Body of pancreas (tissue), 4 donors: ENCODE measurements around the gene RHAG. TPM values are rescaled to one million over a fixed set of nuclear protein-coding genes. Genes with fewer than 3 reads are reported as not detected.
"Not testable (repeated sequence)": the region's sequence is repeated elsewhere in the genome, so short reads cannot be mapped to it uniquely, and the experiment has no call there.

Experiments
- ATAC-seq: fragments of 150-250 bp; one replicate; pipeline ENCODE4 v1.9.1; 2016
- DNase-seq, 4 donors: peaks; one replicate each; pipeline ENCODE4 v3.0.0-alpha.2; 2019
- H3K27ac ChIP-seq, 4 donors: fragments of 200-600 bp; sonication (generic); 1 replicate in 3 of 4; 2 replicates in 1 of 4; pipeline versions ENCODE4 v1.5.1 to v1.6.1; 2016 to 2019; ENCODE audit warnings: mild to moderate bottlenecking in 1 of 4, mixed read lengths in 1 of 4, moderate library complexity in 1 of 4
- H3K27me3 ChIP-seq, 2 donors: fragments of 200-600 bp; sonication (generic); one replicate each; pipeline ENCODE4 v1.6.0; 2016; ENCODE audit warnings: mild to moderate bottlenecking in 1 of 2
- H3K36me3 ChIP-seq, 2 donors: fragments of 200-600 bp; sonication (generic); replicated peaks in 1 of 2; 2 replicates each; pipeline ENCODE4 v1.5.1; 2016; ENCODE audit warnings: low read depth in 2 of 2; ENCODE audit not compliant: insufficient read depth in 1 of 2
- H3K4me1 ChIP-seq: fragments of 200-600 bp; sonication (generic); one replicate; pipeline ENCODE4 v1.6.0; 2016
- H3K4me3 ChIP-seq, 2 donors: fragments of 200-600 bp; sonication (generic); 1 replicate in 1 of 2; 2 replicates in 1 of 2; pipeline ENCODE4 v1.5.1; 2016 to 2019
- H3K9me3 ChIP-seq, 3 donors: fragments of 200-600 bp; sonication (generic); 1 replicate in 2 of 3; 2 replicates in 1 of 3; pipeline ENCODE4 v1.5.1; 2016
- CTCF ChIP-seq, 7 experiments: fragments of 450-650 bp in 4 of 7; fragments of 200-600 bp in 3 of 7; sonication (generic) in 3 of 7; IDR thresholded peaks; one replicate each; pipeline ENCODE4 v1.5.1; 2016 to 2019; ENCODE audit warnings: antibody characterized with exemption in 7 of 7
- POLR2A ChIP-seq, 3 donors: fragments of 450-650 bp; IDR thresholded peaks; one replicate each; pipeline ENCODE4 v1.6.1; 2016; ENCODE audit warnings: antibody characterized with exemption in 3 of 3, mild to moderate bottlenecking in 2 of 3
- WGBS, 2 donors: methylation state at CpG; one replicate each; pipeline ENCODE4 v1.1.5; 2017; 5-methylcytosine and 5-hydroxymethylcytosine counted together
- intact Hi-C: fragments of 100-400 bp; cut with DNase I; formaldehyde crosslinking; loops from one replicate; pipeline ENCODE4 v1.15.1; 2023
- total RNA-seq, 2 donors: library from RNA; depleted of rRNA; stranded (reverse); fragments of >200 nt; gene quantifications; one replicate each; pipeline ENCODE4 v1.1.0, GENCODE V29; 2016

The RHAG gene
- total RNA-seq, 2 donors from 2014 or later = not detected

- intact Hi-C loops = no loop called here
Measured at GRCh38 chr6:49634092-49634835, 2.4 kb downstream of the RHAG start.

GRCh38 chr6:49633541-49633940 is 3.1 kb downstream of the RHAG start:
- intact Hi-C loops = no loop called here
- ATAC-seq (no peak), DNase-seq (no peak)
- no peak overlapping the region for H3K27ac ChIP-seq
- 63 to 68% methylated on average over 2 of the region's 2 CpGs for WGBS, 2 donors
- H3K27me3 ChIP-seq = no peaks in the 10 kb centered on the region
- TF ChIP-seq CTCF (IDR thresholded peaks at IDR 0.05) = no peak
- TF ChIP-seq POLR2A (IDR thresholded peaks at IDR 0.05) = no peak
- no peaks in the 10 kb centered on the region for H3K9me3 ChIP-seq
- H3K4me3 ChIP-seq = no peak overlapping the region
- H3K36me3 ChIP-seq = no peaks in the 10 kb centered on the region
- no peaks in the 10 kb centered on the region for H3K4me1 ChIP-seq

More at GRCh38 chr6:49634092-49634835, 2.4 kb downstream of the RHAG start:
- 62 to 74% methylated on average over 6 of the region's 6 CpGs for WGBS, 2 donors
- no peak overlapping the region for H3K27ac ChIP-seq
- no peaks in the 10 kb centered on the region for H3K9me3 ChIP-seq
- H3K4me3 ChIP-seq = no peak overlapping the region
- H3K36me3 ChIP-seq = no peaks in the 10 kb centered on the region
- H3K4me1 ChIP-seq = no peaks in the 10 kb centered on the region
- no peak for ATAC-seq
- H3K27me3 ChIP-seq = no peaks in the 10 kb centered on the region
- no peak for TF ChIP-seq POLR2A (IDR thresholded peaks at IDR 0.05)
- no peak for TF ChIP-seq CTCF (IDR thresholded peaks at IDR 0.05)
- no peak for DNase-seq

DNA sequence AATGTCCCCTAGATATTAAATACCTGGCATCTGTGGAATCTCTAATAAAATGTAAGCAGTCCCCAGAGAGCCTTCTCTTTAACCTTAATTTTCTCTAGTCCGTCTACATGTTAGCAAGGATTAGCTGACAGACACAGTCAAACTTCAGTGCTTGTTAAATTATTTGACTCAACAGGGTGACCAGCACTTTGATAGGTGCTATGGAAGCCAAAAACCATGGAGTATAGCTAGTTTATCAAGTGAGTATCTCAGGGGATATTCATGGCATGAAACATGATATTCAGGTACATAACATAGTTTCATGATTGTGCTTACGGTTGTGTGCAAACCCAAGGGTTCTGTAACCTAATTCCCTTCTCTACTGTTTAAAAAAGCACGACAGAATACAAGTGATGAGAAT is 3.9 kb downstream of the RHAG start:
- ATAC-seq (no peak), DNase-seq (no peak)
- H3K27me3 ChIP-seq = no peaks in the 10 kb centered on the region
- H3K9me3 ChIP-seq = no peaks in the 10 kb centered on the region
- no peak overlapping the region for H3K27ac ChIP-seq
- no peaks in the 10 kb centered on the region for H3K36me3 ChIP-seq
- no peaks in the 10 kb centered on the region for H3K4me1 ChIP-seq
- TF ChIP-seq CTCF (IDR thresholded peaks at IDR 0.05) = no peak
- no peak for TF ChIP-seq POLR2A (IDR thresholded peaks at IDR 0.05)
- intact Hi-C loops = no loop called here
- 63 to 79% methylated on average over 3 of the region's 3 CpGs for WGBS, 2 donors
- no peak overlapping the region for H3K4me3 ChIP-seq

- not testable (repeated sequence) for H3K27ac ChIP-seq, ATAC-seq, H3K9me3 ChIP-seq, H3K4me1 ChIP-seq, H3K27me3 ChIP-seq, DNase-seq, H3K36me3 ChIP-seq, H3K4me3 ChIP-seq
- WGBS, 2 donors = 89 to 97% methylated on average over 8 to 32 of the region's 36 CpGs
- intact Hi-C loops = loop anchor here (5.0 kb wide), 1 partner anchor 223 kb away; no protein-coding TSS in a partner anchor
Measured at GRCh38 chr6:49629485-49630088, 7.1 kb downstream of the RHAG start.

DNA sequence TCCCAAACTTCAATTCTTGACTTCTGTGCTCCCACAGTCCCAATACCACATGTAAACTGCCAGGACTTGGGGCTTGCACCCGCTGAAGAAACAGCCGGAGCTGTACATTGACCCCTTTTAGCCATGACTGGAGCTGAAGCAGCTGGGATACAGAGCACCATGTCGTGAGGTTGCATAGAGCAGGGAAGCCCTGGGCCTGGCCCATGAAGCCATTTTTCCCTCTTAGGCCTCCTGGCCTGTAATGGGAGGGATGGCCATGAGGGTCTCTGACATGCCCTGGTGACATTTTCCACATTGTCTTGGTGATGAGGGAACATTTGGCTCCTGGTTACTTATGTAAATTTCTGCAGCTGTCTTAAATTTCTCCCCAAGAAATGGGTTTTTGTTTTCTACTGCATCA is 9.8 kb downstream of the RHAG start:
- DNase-seq (no peak), ATAC-seq (no peak)
- no peaks in the 10 kb centered on the region for H3K9me3 ChIP-seq
- WGBS, 2 donors = 82 to 95% methylated on average over 3 of the region's 3 CpGs
- H3K4me3 ChIP-seq = no peak overlapping the region
- no peaks in the 10 kb centered on the region for H3K36me3 ChIP-seq
- H3K27me3 ChIP-seq = no peaks in the 10 kb centered on the region
- TF ChIP-seq CTCF (IDR thresholded peaks at IDR 0.05) (no peak), POLR2A (IDR thresholded peaks at IDR 0.05) (no peak)
- no peak overlapping the region for H3K27ac ChIP-seq
- no peaks in the 10 kb centered on the region for H3K4me1 ChIP-seq
- intact Hi-C loops = loop anchor here (5.0 kb wide), 1 partner anchor 225 kb away; no protein-coding TSS in a partner anchor
